Activated CD4-positive, alpha-beta memory T cell treated with anti-CD3 and anti-CD28 coated beads for 36 hours (primary cell): ENCODE measurements around the gene GOLGA8B. TPM values are rescaled to one million over a fixed set of nuclear protein-coding genes. Genes with fewer than 3 reads are reported as not detected.
"Not testable (repeated sequence)": the region's sequence is repeated elsewhere in the genome, so short reads cannot be mapped to it uniquely, and the experiment has no call there.

Experiments used
- CTCF ChIA-PET: fragments of 350-600 bp; sonication (Branson Sonifier 250); formaldehyde crosslinking; loops from one replicate; lab custom pipeline; 2021; ENCODE audit warnings: antibody characterized with exemption, inconsistent platforms; lab: Charles Lee
- POLR2A ChIA-PET: fragments of 350-600 bp; sonication (Branson Sonifier 250); formaldehyde crosslinking; loops from one replicate; lab custom pipeline; 2021; ENCODE audit warnings: antibody characterized with exemption; lab: Charles Lee
- DNase-seq: peaks from one replicate; pipeline ENCODE4 v3.0.0-alpha.2; 2020
- H3K27ac Mint-ChIP-seq: one replicate; pipeline ENCODE4 v1.8.0; 2021; ENCODE audit warnings: mixed read lengths
- H3K27me3 Mint-ChIP-seq: one replicate; pipeline ENCODE4 v1.8.0; 2021; ENCODE audit warnings: mixed read lengths
- H3K36me3 Mint-ChIP-seq: one replicate; pipeline ENCODE4 v1.8.0; 2021; ENCODE audit warnings: mixed read lengths
- H3K4me1 Mint-ChIP-seq: one replicate; pipeline ENCODE4 v1.8.0; 2021; ENCODE audit warnings: low read depth, mixed read lengths
- H3K4me3 Mint-ChIP-seq: one replicate; pipeline ENCODE4 v1.8.0; 2021; ENCODE audit warnings: mild to moderate bottlenecking, mixed read lengths
- H3K9me3 Mint-ChIP-seq: one replicate; pipeline ENCODE4 v1.8.0; 2021; ENCODE audit warnings: mixed read lengths
- intact Hi-C: fragments of 100-400 bp; cut with micrococcal nuclease; formaldehyde crosslinking; loops from one replicate; pipeline ENCODE4 v1.15.1; 2023
- total RNA-seq, 2 experiments: library from RNA; stranded (reverse); gene quantifications; one replicate each; pipeline ENCODE4 v1.2.3, GENCODE V29; 2021

GOLGA8B gene
- total RNA-seq, 2 experiments from 2014 or later, result 85.2 to 103 TPM

DNA sequence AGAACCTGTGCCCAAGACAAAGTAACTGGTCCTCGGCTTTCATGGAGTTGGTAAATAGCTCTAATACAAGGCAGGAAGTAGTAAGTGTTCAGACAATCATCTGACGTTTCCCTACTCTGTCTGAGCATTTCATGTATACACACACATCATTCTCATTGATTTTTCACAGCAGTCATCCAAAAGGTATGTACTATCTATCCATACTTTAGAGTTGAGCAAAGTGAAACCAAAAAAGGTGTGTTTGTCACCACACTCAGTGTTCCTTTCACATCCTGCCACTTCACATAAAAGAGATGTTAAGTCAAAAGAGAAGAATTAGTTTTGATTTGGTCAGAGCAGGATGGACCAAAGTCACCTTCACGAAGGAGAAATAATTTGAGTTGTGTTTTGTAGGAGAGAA lies 33.3 kb downstream of the GOLGA8B start:
- H3K27ac Mint-ChIP-seq, H3K4me1 Mint-ChIP-seq, DNase-seq, H3K36me3 Mint-ChIP-seq, H3K9me3 Mint-ChIP-seq, CTCF ChIA-PET, H3K27me3 Mint-ChIP-seq, H3K4me3 Mint-ChIP-seq, intact Hi-C loops, POLR2A ChIA-PET: not testable (repeated sequence)

- H3K9me3 Mint-ChIP-seq, intact Hi-C loops, H3K4me3 Mint-ChIP-seq, H3K36me3 Mint-ChIP-seq, H3K27me3 Mint-ChIP-seq, H3K4me1 Mint-ChIP-seq, CTCF ChIA-PET, POLR2A ChIA-PET, H3K27ac Mint-ChIP-seq, DNase-seq: not testable (repeated sequence)
Measured at GRCh38 chr15:34549381-34549809, 34.1 kb downstream of the GOLGA8B start.

- H3K4me3 Mint-ChIP-seq, POLR2A ChIA-PET, H3K27ac Mint-ChIP-seq, H3K9me3 Mint-ChIP-seq, CTCF ChIA-PET, H3K4me1 Mint-ChIP-seq, intact Hi-C loops, H3K36me3 Mint-ChIP-seq, H3K27me3 Mint-ChIP-seq, DNase-seq: not testable (repeated sequence)
Measured at GRCh38 chr15:34543860-34544649, 39.4 kb downstream of the GOLGA8B start.

DNA sequence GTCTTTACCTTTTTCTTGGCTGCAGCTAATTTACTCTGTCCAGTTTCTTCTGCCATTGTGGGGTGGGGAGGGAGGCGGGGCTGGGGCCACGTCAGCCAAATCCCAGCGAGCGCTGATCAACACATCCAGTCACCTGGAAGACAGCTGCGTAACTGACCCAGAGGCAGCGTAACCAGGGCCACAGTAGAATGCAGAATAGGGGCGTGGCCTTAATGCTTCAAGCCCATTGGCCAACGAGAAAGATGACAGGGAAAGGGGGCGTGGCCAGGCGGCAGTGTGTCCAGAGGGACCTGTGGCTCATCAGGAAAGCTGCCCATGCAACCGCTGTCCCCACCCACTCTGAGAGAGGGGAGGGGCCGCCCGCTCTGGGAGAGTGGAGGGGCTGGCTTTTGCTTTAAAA lies 47.6 kb downstream of the GOLGA8B start:
- H3K27ac Mint-ChIP-seq, intact Hi-C loops, H3K27me3 Mint-ChIP-seq, H3K4me3 Mint-ChIP-seq, DNase-seq, H3K4me1 Mint-ChIP-seq, POLR2A ChIA-PET, H3K36me3 Mint-ChIP-seq, CTCF ChIA-PET, H3K9me3 Mint-ChIP-seq: not testable (repeated sequence)

Other genes starting within 250 kb of the GOLGA8B start
- gene SLC12A6, start 245.9 kb downstream of the GOLGA8B start, total RNA-seq, result 10 to 100 TPM; 18.4 to 18.5 TPM
- gene NOP10, start 240.5 kb downstream of the GOLGA8B start, total RNA-seq, result 100 to 1,000 TPM; 211 to 214 TPM
- not detected for gene NUTM1, start 240.3 kb downstream of the GOLGA8B start, total RNA-seq
- gene LPCAT4, start 216.5 kb downstream of the GOLGA8B start, total RNA-seq, result 10 to 100 TPM; 62.5 to 71.3 TPM
- gene GOLGA8A, start 145.8 kb downstream of the GOLGA8B start, total RNA-seq, result 10 to 100 TPM; 65.3 to 72.9 TPM
- not detected for gene GJD2, start 171.3 kb upstream of the GOLGA8B start, total RNA-seq
- not detected for gene ACTC1, start 211.9 kb upstream of the GOLGA8B start, total RNA-seq